ENCODE data around the gene FBXL17. TPM values are rescaled to one million over a fixed set of nuclear protein-coding genes. Genes with fewer than 3 reads are reported as not detected.

Gene FBXL17
- polyA plus RNA-seq, 1 of the 3 experiments (the other 2 are of a cell fraction), result 4.4 TPM

DNA sequence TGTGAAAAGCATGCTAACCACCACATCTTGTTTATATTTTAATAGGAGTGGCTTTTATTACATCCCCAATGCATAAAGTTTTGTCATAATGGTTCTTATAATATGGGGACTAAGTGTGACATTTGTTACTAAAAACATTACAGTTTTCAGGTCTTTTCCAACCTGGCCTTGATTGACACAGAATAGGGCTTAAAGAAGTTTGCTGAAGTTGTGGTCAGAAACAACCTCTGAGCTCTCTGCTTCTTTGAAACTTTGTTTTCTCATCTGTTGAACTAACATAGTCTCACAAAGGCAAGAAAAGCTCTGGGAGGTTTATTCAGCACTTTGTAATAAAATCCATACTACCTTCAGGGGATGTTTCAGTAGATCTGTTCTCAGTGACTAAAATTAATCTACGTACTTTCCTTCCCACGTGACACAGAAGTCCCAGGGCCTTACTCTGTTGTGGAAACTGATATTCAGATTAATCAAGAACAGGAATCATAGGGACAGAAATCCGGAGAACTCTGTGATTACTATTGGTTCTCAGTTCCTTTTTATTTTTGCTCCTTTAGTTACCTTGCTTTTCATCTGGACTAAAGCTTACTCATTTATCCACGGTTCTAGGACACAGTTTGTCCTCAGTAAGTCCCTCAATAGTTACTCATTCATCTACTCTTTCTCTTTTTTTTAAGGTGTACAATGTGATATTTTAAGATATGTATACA, 422.2 kb downstream of the FBXL17 start (continued):
- TF ChIP-seq REST (IDR thresholded peaks at IDR 0.05; ENCODE audit: low read depth, low read length), result no peak
- TF ChIP-seq GATA2 (CRISPR knock-in tag; IDR thresholded peaks at IDR 0.05), result no peak

DNA sequence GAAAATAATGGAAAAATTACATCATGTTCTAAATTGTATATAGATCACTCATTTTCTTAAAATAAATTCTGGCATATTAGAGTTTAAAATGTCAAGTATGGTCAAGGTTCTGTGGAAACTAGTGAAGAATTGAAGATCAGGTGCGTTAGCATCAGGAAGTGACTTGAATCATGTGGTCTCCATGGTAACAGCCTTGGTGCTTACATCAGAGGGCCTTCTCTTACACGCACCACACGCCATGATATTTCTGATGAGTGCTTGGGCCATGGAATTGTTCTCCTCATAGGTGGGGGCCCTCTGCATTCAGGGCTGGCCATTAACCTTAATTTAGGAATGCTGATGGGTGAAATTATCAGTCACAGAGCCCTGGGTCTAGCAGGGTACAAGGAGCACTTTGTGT, 423.0 kb downstream of the FBXL17 start:
- no peaks in the 10 kb centered on the region for H3K79me2 ChIP-seq (ENCODE audit: insufficient read depth)
- H3K9me3 ChIP-seq, result no peaks in the 10 kb centered on the region
- ChIA-PET POLR2A (no interaction called here), CTCF (no interaction called here)
- no peak overlapping the region for H3K4me2 ChIP-seq
- H3K36me3 ChIP-seq (replicated peaks in 1 of 2; ENCODE audit: control insufficient read depth in 1 of 2, insufficient read depth in 2 of 2, low read length in 1 of 2), result no peaks in the 10 kb centered on the region
- H3K9me2 ChIP-seq, result no peaks in the 10 kb centered on the region; the same call in 1 of the 2 replicates
- H3K9ac ChIP-seq, result no peak overlapping the region
- H3K27me3 ChIP-seq (ENCODE audit: insufficient read depth), result no peaks in the 10 kb centered on the region
- H3K4me1 ChIP-seq (ENCODE audit: control insufficient read depth in 1 of 2, insufficient read depth in 2 of 2, low read depth in 1 of 2, low read length in 1 of 2), result peaks cover 0 to 2% of the 10 kb centered on the region in 2 experiments; a peak in 2 of 4 replicates
- H2AFZ ChIP-seq (ENCODE audit: low read depth), result no peak overlapping the region
- no peaks in the 10 kb centered on the region for H3F3A ChIP-seq (replicated peaks; ENCODE audit: insufficient read depth)
- TF ChIP-seq, protein P1, sequence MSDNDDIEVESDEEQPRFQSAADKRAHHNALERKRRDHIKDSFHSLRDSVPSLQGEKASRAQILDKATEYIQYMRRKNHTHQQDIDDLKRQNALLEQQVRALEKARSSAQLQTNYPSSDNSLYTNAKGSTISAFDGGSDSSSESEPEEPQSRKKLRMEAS (IDR thresholded peaks at IDR 0.05; ENCODE audit: low read depth), result no peak
- no peak for TF ChIP-seq EZH2phosphoT487 (IDR thresholded peaks at IDR 0.05; ENCODE audit: borderline replicate concordance, low read depth)
- 100% methylated on average over 3 of the region's 3 CpGs for WGBS (ENCODE audit: low lambda C conversion rate)
- H3K4me3 ChIP-seq (ENCODE audit: low read depth in 2 of 2, low read length in 1 of 2), result no peak overlapping the region
- no peaks in the 10 kb centered on the region for H4K20me1 ChIP-seq (ENCODE audit: insufficient read depth)
- H3K27ac ChIP-seq (ENCODE audit: low read depth in 2 of 2, low read length in 1 of 2), result no peak overlapping the region
- DNase-seq, result no peak

DNA sequence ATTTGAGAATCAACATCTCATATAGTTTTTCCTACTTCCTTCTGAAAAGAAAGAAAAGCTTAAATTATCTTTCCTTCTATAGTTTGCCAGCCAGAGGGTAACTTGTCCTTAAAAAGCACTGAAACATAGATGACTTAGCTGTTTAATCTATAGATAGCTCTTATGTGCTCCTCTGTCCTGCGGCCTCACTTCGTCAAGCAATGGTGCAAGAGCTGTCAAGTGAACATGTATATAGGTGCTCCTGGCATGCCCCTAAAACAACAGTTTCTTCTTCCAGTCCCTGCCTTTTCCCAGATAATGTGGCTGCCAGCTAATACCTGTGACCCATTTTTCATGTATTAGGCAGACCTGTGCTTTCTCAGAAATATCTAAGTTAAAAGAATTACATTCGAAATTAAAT, 423.5 kb downstream of the FBXL17 start:
- Histone ChIP-seq H3K4me1 (ENCODE audit: control insufficient read depth in 1 of 2, insufficient read depth in 2 of 2, low read depth in 1 of 2, low read length in 1 of 2) (peaks cover 0 to 2% of the 10 kb centered on the region in 2 experiments; a peak in 2 of 4 replicates), H3K36me3 (replicated peaks in 1 of 2; ENCODE audit: control insufficient read depth in 1 of 2, insufficient read depth in 2 of 2, low read length in 1 of 2) (no peaks in the 10 kb centered on the region), H3K79me2 (ENCODE audit: insufficient read depth) (no peaks in the 10 kb centered on the region), H3K9ac (no peak overlapping the region), H3K4me3 (ENCODE audit: low read depth in 2 of 2, low read length in 1 of 2) (no peak overlapping the region), H3F3A (replicated peaks; ENCODE audit: insufficient read depth) (no peaks in the 10 kb centered on the region), H2AFZ (ENCODE audit: low read depth) (no peak overlapping the region), H3K4me2 (no peak overlapping the region), H3K9me3 (no peaks in the 10 kb centered on the region), H3K27me3 (ENCODE audit: insufficient read depth) (no peaks in the 10 kb centered on the region), H4K20me1 (ENCODE audit: insufficient read depth) (no peaks in the 10 kb centered on the region), H3K9me2 (no peaks in the 10 kb centered on the region; the same call in 1 of the 2 replicates), H3K27ac (ENCODE audit: low read depth in 2 of 2, low read length in 1 of 2) (no peak overlapping the region)
- DNase-seq, result no peak
- POLR2A ChIA-PET, result no interaction called here
- TF ChIP-seq SIN3A (IDR thresholded peaks at IDR 0.05; ENCODE audit: borderline replicate concordance, low read depth, low read length) (no peak), MEF2A (IDR thresholded peaks at IDR 0.05; ENCODE audit: borderline replicate concordance, low read depth) (no peak), YY1 (IDR thresholded peaks at IDR 0.05; ENCODE audit: low read depth) (no peak)
- CTCF ChIA-PET, result no interaction called here
- WGBS (ENCODE audit: low lambda C conversion rate), result 93% methylated on average over 3 of the region's 3 CpGs

Measured in SK-N-SH (cell line).